Omental fat pad (tissue), 4 donors: ENCODE measurements around the gene SH3RF3. TPM values are rescaled to one million over a fixed set of nuclear protein-coding genes. Genes with fewer than 3 reads are reported as not detected.

Experiments used
- ATAC-seq: fragments of 150-250 bp; one replicate; pipeline ENCODE4 v1.9.1; 2016; ENCODE audit warnings: mild to moderate bottlenecking, moderate library complexity; ENCODE audit not compliant: low FRiP score
- DNase-seq: peaks from one replicate; pipeline ENCODE4 v3.0.0-alpha.2; 2019; ENCODE audit warnings: low spot score
- total RNA-seq, 4 donors: library from RNA; depleted of rRNA; stranded (reverse); fragments of >200 nt; gene quantifications; one replicate each; pipeline ENCODE4 v1.1.0, GENCODE V29; 2016
- TF ChIP-seq, protein P1 (sequence below), 3 donors: fragments of 450-650 bp; IDR thresholded peaks; one replicate each; pipeline ENCODE4 v1.5.1; 2016 to 2017; ENCODE audit warnings: antibody characterized with exemption in 3 of 3, mild to moderate bottlenecking in 3 of 3, moderate library complexity in 2 of 3

SH3RF3 gene
- total RNA-seq, 4 donors from 2014 or later: 6.5 to 16.6 (median 8.6) TPM

GRCh38 chr2:109380502-109381326 lies 251.7 kb downstream of the SH3RF3 start:
- TF ChIP-seq, protein P1, sequence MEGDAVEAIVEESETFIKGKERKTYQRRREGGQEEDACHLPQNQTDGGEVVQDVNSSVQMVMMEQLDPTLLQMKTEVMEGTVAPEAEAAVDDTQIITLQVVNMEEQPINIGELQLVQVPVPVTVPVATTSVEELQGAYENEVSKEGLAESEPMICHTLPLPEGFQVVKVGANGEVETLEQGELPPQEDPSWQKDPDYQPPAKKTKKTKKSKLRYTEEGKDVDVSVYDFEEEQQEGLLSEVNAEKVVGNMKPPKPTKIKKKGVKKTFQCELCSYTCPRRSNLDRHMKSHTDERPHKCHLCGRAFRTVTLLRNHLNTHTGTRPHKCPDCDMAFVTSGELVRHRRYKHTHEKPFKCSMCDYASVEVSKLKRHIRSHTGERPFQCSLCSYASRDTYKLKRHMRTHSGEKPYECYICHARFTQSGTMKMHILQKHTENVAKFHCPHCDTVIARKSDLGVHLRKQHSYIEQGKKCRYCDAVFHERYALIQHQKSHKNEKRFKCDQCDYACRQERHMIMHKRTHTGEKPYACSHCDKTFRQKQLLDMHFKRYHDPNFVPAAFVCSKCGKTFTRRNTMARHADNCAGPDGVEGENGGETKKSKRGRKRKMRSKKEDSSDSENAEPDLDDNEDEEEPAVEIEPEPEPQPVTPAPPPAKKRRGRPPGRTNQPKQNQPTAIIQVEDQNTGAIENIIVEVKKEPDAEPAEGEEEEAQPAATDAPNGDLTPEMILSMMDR (IDR thresholded peaks at IDR 0.05): no peak
- no peak for DNase-seq
- no peak for ATAC-seq

DNA sequence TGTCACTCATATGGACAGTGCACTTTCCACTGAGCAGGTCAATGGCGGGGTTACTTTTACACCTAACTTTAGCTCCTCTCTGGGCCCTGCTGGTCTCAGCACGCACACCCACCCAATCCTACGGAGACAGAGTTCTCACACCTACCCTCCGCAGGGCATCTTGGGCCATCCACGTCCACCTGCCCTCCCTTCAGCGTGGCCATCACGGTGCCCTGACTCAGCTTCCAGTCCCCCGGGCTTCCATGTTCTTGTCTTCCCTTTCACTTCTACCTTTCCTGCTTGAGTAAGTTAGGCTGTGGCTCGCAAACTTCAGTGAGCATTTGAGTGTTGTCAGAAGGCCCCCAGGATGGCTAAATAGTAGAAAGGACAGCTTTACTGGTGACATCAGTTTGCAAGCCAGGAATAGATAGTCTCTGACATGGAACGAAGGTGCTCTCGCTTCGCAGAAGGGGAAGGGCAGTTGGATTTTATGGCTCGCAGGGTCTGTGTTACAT lies 252.4 kb downstream of the SH3RF3 start:
- no peak for ATAC-seq
- DNase-seq: no peak
- TF ChIP-seq, protein P1 (IDR thresholded peaks at IDR 0.05): no peak

DNA sequence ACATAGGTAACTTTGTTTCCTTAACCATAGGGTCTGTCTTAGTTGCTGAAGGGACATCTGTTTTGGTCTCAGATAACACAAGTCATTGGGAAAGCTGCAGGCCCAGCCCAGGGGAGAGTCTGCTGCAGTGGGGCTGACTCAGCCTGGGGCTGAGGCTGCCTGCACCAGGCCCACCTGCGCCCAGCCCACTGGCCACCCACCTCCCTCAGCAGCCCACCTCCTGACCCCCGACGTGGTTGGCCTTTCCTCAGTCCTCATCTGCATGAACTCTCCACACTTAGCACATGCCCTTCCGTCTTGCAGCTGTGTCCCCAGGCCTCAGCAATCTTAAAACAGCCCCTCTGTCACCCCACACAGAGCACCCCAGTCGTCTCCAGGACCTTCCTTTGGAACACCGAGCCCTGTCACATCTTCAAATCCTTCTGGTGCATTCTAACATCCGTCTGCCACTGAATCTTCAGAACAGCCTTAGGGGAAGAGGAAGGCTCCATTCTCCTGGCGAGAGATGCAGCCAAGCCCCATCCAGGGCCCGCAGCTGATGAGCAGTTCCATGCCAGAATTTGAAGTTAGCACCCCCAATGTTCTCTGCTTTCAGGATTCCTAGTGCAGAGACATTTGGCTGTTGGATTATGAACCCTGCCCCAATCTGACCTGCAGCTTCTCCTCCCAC lies 253.4 kb downstream of the SH3RF3 start:
- TF ChIP-seq, protein P1 (IDR thresholded peaks at IDR 0.05): no peak
- ATAC-seq (no peak), DNase-seq (no peak)

DNA sequence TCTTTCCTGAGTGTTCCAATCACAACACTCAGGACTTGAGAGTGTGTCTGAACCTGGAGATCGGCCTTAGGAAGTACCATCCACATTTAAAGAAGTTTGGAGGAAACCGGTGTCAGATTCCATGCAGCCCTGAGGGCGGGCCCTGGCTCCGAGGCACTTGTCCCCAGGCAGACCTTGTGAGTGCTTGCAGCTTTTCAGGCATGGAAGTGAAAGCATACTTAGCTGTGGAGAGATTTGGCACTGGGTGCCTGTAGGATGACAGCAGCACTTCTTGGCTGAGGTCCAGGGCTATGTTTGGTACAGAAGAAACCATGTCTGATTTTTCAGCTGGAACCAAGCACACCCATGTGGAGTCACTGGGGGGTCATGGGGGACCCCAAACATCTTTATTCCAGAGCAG lies 253.9 kb downstream of the SH3RF3 start:
- no peak for ATAC-seq
- TF ChIP-seq, protein P1 (IDR thresholded peaks at IDR 0.05): no peak
- DNase-seq: peak; percentile 24

DNA sequence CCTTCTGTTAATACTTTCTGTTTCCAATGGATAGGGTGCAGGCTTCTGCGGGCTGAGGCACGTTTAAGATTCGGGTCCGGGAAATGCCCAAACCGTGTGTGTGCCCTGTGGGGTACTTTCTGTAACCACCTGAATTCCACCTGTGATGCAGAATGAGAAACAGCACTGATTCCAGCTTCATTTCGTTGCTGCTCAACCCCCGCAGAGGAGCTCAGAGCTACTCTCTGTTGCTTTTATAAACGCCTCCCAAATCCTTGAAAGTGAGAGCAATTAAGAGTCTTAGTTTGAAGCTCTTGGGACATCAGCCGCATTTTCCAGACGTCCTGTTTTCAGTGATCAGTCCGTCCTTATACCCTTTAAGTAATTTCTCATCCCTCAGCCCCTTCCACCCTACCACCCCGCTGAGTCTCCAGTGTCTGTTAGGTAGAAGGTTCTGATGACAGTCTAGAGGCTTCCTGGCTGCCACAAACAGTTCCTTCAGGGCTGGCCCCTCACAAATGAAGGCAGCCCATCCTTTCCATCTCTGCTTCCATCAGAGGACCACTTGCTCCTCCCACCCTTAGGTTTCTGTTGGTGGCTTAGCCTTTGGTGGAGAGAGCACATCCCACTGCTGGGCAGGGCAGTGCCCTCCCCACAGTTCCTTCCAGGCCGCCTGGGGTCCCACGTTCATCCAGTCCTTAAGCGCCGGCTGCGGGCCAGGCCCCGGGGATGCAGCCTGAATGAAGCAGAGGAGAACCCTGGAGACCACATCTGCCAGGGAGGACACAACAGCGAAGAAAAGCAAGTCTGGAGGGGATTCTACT lies 254.7 kb downstream of the SH3RF3 start:
- TF ChIP-seq, protein P1 (IDR thresholded peaks at IDR 0.05): no peak
- no peak for ATAC-seq
- DNase-seq: no peak

DNA sequence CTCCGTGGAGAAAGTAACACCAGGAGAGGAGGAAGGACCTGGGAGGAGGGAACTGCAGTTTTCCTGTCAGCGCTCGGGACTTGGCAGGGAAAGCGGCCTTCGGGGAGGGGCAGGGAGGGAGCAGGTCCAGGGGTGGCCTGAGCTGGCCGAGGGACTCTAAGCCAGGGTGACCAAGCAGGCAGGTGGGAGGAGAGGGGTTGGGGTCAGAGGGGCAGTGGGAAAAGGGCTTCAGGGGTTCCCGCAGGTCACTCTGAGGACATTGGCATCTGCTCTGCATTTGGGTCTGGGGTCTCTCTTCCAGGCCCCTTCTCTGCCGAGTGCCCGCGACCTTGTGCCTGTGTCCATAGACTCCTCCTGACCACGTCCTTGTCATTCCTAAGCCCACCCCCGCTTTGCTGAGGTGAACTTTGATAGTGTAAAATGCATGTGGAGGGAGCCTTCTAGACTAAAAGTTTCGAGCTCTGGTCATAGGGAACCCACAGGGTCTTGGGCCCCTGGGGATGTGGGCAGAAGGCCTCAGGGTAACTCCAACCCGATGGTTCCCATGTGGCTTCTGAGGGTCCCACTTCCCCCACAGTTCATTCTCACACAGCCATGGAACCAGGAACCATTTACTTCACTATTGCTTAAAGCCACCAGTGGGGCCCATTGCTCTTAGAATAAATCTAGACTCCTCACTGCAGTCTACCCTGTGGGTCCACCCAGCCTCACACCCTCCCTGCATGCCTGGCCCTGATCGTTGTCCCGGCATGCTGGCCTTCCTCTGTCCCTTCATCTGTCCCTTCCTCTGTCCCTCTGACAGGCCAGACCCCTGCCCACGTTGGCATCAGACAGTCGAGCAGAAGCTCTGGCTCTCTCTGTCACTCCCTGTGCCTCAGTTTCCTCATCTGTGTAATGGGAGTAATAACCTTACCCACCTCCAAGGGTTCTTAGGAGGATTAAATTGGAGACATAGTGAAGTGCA lies 255.6 kb downstream of the SH3RF3 start:
- DNase-seq (no peak), ATAC-seq (no peak)

More for the DNA sequence above, 255.6 kb downstream of the SH3RF3 start:
- TF ChIP-seq, protein P1 (IDR thresholded peaks at IDR 0.05): no peak
